ACC112 (cell line): ENCODE measurements around the gene DHX8.

Experiments
- H2AFZ ChIP-seq: fragments of 200-600 bp; sonication (generic); one replicate; pipeline ENCODE4 v1.6.0; 2017; ENCODE audit warnings: antibody characterized with exemption, low read length; ENCODE audit not compliant: unreplicated experiment
- H3K27ac ChIP-seq: fragments of 200-600 bp; sonication (generic); 2 replicates; pipeline ENCODE4 v1.5.1; 2014; ENCODE audit warnings: low read depth, mild to moderate bottlenecking, antibody characterized with exemption, low read length, moderate library complexity
- H3K27me3 ChIP-seq: fragments of 200-600 bp; sonication (generic); 2 replicates; pipeline ENCODE4 v1.6.1; 2014; ENCODE audit warnings: mild to moderate bottlenecking, antibody characterized with exemption, low read length, moderate library complexity, mixed read lengths; ENCODE audit not compliant: insufficient read depth
- H3K36me3 ChIP-seq: fragments of 200-600 bp; sonication (generic); 2 replicates; pipeline ENCODE4 v1.6.1; 2016; ENCODE audit warnings: mild to moderate bottlenecking, antibody characterized with exemption, low read length, moderate library complexity, mixed read lengths; ENCODE audit not compliant: insufficient read depth
- H3K4me1 ChIP-seq: fragments of 200-600 bp; sonication (generic); one replicate; pipeline ENCODE4 v1.6.1; 2016; ENCODE audit warnings: low read length, mixed read lengths; ENCODE audit not compliant: insufficient read depth, unreplicated experiment, control insufficient read depth
- H3K4me3 ChIP-seq: fragments of 200-600 bp; sonication (generic); 2 replicates; pipeline ENCODE4 v1.5.1; 2014; ENCODE audit warnings: mild to moderate bottlenecking, low read depth, low read length
- H3K79me2 ChIP-seq: fragments of 200-600 bp; sonication (generic); one replicate; pipeline ENCODE4 v1.6.0; 2016; ENCODE audit warnings: low read length; ENCODE audit not compliant: control insufficient read depth, unreplicated experiment, insufficient read depth

Gene DHX8

DNA sequence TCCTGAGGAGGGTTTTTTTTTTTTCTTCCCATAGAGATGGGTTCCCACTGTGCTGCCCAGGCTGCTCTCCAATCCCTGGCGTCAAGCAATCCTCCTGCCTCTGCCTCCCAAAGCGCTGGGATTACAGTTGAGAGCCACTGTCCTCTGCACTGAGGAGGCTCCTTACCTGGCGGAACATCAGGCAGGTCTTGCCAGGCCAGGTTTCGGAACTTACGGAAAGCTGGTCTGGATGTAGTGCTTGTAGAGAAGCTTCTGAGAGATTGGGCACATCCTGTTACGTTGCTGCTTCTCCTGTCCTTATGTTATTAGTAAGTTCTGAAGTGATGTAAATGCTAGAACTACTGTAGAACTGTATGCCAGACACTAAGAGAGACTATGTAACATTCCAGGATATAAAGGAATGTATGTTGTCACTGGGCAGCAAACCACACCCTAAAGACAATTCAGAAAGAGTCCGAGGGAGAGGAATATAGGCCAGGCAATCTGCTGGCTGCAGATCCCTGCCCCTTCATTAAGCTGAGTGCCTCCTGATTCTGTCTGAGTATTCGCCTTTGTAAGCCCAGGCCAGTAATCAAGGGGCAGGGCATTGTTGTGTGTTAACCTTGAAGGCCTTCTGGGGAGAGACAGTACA, 41.3 kb downstream of the DHX8 start:
- H3K36me3 ChIP-seq = peaks cover 22% of the 10 kb centered on the region
- H3K27me3 ChIP-seq = no peaks in the 10 kb centered on the region
- H3K27ac ChIP-seq = no peak overlapping the region
- peaks cover 10% of the 10 kb centered on the region for H3K4me1 ChIP-seq
- H3K79me2 ChIP-seq = no peaks in the 10 kb centered on the region
- no peak overlapping the region for H3K4me3 ChIP-seq
- no peak overlapping the region for H2AFZ ChIP-seq

DNA sequence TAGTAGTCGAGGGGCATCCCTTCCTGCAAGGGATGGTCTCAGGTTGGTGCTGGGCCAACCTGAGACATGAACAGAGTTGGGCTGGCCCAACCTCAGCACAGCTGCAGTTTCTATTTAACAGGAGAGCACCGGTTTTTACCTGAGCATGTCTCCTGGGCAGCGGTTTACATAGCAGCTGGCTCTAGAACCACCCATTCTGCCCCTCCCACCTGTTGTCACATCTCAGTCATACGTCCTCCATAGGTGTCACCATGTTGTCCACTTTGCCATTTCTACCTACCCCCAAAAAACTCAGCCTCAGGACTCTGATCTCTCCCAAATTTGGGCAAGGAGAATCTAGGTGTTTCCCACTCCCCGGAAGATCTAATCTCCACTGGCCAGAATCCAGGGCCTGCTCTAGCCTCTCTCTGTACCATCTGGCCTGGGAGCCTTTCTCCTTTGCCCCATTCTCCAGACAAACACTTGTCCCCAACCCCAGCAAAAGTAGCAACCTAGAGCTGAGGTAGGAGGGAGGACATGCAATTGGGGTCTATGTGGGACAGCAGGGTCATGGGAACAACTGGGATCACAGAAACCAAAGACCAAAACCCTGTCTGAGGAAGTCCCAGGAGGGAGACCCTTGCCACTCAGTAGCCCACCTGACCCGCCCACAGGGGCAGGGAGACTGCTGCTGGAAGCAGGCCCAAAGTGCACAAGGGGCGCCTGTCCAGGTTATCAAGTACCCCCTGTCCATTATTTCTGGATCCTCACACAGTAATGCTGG, 43.3 kb downstream of the DHX8 start:
- no peak overlapping the region for H3K4me3 ChIP-seq
- H3K4me1 ChIP-seq = peaks cover 27% of the 10 kb centered on the region
- H3K79me2 ChIP-seq = no peaks in the 10 kb centered on the region
- H2AFZ ChIP-seq = no peak overlapping the region
- H3K27me3 ChIP-seq = no peaks in the 10 kb centered on the region
- peaks cover 8% of the 10 kb centered on the region for H3K36me3 ChIP-seq
- H3K27ac ChIP-seq = no peak overlapping the region

DNA sequence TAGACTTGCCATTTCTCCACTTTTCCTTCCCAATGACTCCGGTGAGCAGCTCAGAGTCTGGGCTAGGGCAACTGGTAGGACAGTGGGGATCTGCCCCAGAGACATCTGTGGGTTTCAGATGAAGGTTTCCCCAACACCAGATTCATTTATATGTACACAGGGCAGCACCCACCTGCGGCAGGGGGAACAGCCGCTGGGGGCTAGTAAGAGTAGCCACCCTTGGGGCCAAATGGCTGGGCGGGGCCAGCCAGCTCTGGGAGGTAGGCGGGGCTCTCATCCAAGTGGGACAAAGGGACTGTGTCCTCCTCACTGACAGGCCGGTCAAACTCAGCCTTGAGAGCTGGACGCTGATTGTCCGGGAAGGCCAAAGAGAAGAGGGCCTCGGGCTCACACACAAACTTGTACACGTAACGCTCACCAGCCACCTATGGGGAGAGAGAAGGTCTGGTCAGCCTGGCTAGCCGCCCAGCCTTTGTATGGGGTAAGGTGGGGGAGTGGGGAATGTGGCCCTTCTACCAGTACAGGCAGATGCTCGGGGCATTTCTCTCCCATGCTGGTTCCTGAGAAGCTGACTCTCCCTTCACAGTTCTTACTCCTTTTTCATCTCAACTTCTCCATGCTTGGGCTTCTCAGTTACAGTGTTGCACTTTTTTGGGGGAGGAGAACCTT, 44.7 kb downstream of the DHX8 start:
- peaks cover 27% of the 10 kb centered on the region for H3K4me1 ChIP-seq
- H2AFZ ChIP-seq = no peak overlapping the region
- H3K27ac ChIP-seq = no peak overlapping the region
- peaks cover 3% of the 10 kb centered on the region; the same call in 1 of the 2 replicates for H3K36me3 ChIP-seq
- no peaks in the 10 kb centered on the region for H3K79me2 ChIP-seq
- no peaks in the 10 kb centered on the region for H3K27me3 ChIP-seq
- no peak overlapping the region for H3K4me3 ChIP-seq

DNA sequence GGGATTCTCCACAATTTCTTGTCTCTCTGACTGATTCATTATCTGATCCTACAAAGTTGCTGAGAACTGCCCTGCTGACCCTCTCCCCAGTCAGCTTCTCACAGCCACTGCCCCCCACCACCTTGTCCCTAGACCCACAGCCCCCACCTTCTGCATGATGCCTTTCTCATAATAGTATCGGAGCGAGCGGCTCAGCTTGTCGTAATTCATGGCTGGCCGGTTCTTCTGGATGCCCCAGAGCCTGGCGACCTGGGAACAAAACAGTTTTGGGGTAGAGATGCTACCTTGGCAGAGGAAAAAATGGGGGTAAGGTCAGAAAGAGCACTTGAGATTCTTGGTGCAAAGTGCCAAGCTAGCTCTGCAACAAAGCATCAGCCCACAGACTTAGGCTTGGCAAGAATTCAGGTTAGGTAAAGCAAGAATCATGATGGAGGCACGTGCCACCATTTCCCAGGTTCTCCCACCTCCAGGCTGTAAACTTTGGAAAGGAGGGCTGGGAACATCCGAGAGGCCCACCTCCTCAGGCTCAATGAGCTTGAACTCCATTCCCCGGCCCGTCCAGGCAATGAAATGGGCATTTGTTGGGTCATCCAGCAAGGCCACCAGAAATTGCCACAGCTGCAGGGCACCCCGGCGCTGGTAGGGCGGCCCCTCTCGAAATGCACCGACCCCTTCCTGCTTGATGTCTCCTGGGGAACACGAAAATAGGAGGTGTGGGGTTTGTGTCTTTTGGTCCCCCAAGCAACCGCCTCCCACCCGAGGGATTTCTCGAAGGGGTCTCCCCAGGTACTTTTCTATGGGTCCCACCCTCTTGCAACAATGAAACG, 45.4 kb downstream of the DHX8 start:
- H3K27me3 ChIP-seq = no peaks in the 10 kb centered on the region
- no peak overlapping the region for H3K27ac ChIP-seq
- H3K36me3 ChIP-seq = no peaks in the 10 kb centered on the region
- peaks cover 27% of the 10 kb centered on the region for H3K4me1 ChIP-seq
- H2AFZ ChIP-seq = no peak overlapping the region
- H3K4me3 ChIP-seq = no peak overlapping the region
- no peaks in the 10 kb centered on the region for H3K79me2 ChIP-seq

DNA sequence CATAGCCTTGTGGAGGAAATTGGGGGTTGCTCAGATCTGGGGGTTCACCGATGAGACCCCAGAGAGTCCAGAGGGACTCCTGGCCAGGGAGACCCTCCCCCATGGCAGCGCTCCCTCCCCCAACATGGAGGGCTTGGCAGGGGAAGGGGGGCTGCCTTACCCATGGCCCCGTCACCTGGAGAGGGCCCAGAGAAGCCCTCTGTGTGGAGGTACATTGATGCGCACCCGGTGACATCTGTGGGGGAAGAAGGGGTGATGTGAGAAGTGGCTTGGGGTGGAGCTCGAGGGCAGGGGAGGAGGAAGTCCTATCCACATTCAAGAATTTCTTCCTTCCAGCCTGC, 46.1 kb downstream of the DHX8 start:
- Histone ChIP-seq H3K27ac (peak overlapping the region; percentile 23; the same call in 1 of the 2 replicates), H2AFZ (no peak overlapping the region), H3K79me2 (no peaks in the 10 kb centered on the region), H3K4me3 (no peak overlapping the region), H3K27me3 (no peaks in the 10 kb centered on the region), H3K4me1 (peaks cover 29% of the 10 kb centered on the region), H3K36me3 (no peaks in the 10 kb centered on the region)

DNA sequence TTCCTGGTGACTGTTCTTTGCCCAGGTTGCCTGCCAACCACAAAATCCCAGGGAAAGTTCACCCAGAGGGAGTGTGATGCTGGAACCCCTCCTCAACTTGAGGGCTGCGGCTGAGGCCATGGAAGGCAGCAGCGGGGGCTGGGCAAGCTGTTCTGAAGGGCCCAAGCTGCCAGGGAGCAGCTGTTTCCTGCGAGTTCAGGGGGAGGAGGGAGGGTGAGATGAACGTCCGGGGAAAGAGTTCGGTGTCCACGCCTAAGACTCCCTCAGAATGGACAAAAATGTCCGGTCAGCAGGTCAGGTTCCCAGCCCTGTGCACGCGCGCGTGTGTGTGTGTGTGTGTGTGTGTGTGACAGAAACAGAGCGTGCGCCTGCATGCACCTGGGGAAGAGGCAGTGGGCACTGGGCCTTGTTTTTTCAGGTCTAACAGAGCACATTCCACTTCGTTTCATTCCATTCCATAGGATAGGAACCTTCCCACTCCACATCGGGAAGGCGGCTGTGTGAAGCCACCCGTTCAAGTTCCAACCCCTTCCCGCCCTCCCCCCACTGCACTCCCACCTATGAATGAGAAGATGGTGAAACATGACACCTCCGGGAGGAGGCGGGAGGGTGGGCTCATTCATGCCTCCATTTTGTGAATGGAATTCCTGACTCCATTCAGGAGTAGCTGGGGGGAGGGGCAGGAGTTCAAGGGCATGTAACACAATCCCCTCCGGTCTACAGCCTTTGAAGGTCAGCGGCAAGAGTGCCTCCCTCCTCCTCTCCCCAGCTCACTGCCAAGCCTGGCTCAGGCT, 46.7 kb downstream of the DHX8 start:
- Histone ChIP-seq H3K79me2 (no peaks in the 10 kb centered on the region), H3K36me3 (no peaks in the 10 kb centered on the region), H3K4me3 (no peak overlapping the region), H3K27ac (peak overlapping the region; percentile 23; the same call in 1 of the 2 replicates), H3K4me1 (peaks cover 34% of the 10 kb centered on the region), H3K27me3 (no peaks in the 10 kb centered on the region), H2AFZ (peak overlapping the region; percentile 1)

DNA sequence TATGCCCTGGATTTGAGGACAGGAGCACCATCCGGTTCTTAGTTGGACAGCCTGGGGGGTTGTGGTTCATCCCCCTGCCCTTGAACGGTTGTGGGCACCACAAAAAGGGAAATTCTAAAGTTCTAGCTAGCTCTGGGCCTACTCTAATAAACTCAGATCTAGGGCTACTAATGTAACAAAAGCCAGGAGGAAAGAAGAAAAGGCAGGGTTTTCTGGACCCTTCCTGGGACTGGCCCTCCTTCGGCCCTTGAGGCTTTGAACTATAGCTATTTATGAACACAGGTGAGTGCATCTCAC, 47.3 kb downstream of the DHX8 start:
- H3K4me1 ChIP-seq = peaks cover 39% of the 10 kb centered on the region
- no peaks in the 10 kb centered on the region for H3K79me2 ChIP-seq
- no peak overlapping the region for H2AFZ ChIP-seq
- no peaks in the 10 kb centered on the region for H3K27me3 ChIP-seq
- peak overlapping the region; percentile 23; the same call in 1 of the 2 replicates for H3K27ac ChIP-seq
- no peak overlapping the region for H3K4me3 ChIP-seq
- no peaks in the 10 kb centered on the region for H3K36me3 ChIP-seq

DNA sequence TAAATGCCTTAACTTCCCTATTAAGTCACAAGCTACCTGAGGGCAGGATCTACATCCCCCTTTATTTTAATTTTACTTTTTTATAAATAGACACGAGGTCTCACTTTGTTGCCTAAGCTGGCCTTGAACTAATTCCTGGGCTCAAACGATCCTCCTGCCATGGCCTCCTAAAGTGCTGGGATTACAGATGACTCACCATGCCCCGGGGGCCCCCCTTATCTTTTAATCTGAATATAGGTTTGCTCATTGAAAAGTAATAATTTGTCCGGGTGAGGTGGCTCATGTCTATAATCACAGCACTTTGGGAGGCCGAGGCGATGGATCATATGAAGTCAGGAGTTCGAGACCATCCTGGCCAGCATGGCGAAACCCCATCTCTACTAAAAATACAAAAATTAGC, 48.2 kb downstream of the DHX8 start:
- no peak overlapping the region for H3K27ac ChIP-seq
- no peaks in the 10 kb centered on the region for H3K79me2 ChIP-seq
- no peaks in the 10 kb centered on the region for H3K36me3 ChIP-seq
- no peaks in the 10 kb centered on the region for H3K27me3 ChIP-seq
- peaks cover 49% of the 10 kb centered on the region for H3K4me1 ChIP-seq
- H3K4me3 ChIP-seq = no peak overlapping the region
- H2AFZ ChIP-seq = no peak overlapping the region

DNA sequence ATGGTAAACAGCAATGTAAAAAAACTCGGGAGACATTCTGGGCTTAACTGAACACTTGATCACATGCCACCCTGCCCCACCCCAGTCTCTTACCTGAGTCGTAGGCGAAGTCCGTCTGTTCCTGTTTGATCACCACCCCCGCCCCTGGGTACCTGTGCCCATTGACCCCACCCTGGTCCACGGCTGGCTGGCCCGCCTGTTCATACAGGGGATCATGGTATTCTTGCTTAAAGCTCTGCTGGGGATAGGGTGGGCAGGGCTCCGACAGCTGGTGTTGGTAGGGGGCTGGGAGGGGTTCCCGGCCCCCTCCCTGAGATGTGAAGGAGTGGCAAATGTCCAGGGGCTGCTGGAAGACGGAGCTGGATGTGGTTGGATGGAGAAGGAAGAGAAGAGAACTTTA, 48.8 kb downstream of the DHX8 start:
- H3K4me1 ChIP-seq = peaks cover 49% of the 10 kb centered on the region
- H3K27me3 ChIP-seq = no peaks in the 10 kb centered on the region
- H3K79me2 ChIP-seq = no peaks in the 10 kb centered on the region
- H3K4me3 ChIP-seq = no peak overlapping the region
- no peak overlapping the region for H2AFZ ChIP-seq
- no peak overlapping the region for H3K27ac ChIP-seq
- no peaks in the 10 kb centered on the region for H3K36me3 ChIP-seq

DNA sequence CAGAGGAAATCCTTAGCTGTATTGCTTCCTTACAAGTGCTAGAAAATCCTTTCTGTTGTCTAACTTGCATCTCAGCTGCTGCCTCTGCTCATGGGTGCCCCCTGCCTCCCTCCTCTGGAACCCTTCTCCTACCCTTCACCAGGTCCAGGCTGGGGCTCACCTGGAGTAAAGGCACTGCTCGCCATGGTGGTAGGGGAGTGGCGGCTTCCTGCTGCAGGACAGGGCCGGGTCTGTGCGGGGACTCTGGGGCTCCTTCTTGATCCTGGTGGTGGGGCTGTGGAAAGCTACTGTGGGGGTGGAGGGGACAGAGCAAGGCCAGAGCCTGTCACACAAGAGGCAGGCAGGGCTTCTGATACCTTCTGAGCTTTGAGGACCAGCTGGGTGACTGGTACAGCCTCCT, 49.9 kb downstream of the DHX8 start:
- no peaks in the 10 kb centered on the region for H3K27me3 ChIP-seq
- H3K4me1 ChIP-seq = peaks cover 46% of the 10 kb centered on the region
- H2AFZ ChIP-seq = no peak overlapping the region
- no peak overlapping the region for H3K27ac ChIP-seq
- no peak overlapping the region for H3K4me3 ChIP-seq
- no peaks in the 10 kb centered on the region for H3K36me3 ChIP-seq
- H3K79me2 ChIP-seq = no peaks in the 10 kb centered on the region
